Stimulated activated CD4-positive, alpha-beta T cell treated with anti-CD3 and anti-CD28 coated beads, TNF-alpha, amount 100 ng/mL, for 1 hour (primary cell): ENCODE results near the gene SBF2.
"Not testable (repeated sequence)": the region's sequence is repeated elsewhere in the genome, so short reads cannot be mapped to it uniquely, and the experiment has no call there.

Source experiments
- DNase-seq, 3 donors: peaks; one replicate each; pipeline ENCODE4 v3.0.0-alpha.2; 2020; ENCODE audit warnings: low read depth in 3 of 3, low spot score in 1 of 3

Gene SBF2

DNA sequence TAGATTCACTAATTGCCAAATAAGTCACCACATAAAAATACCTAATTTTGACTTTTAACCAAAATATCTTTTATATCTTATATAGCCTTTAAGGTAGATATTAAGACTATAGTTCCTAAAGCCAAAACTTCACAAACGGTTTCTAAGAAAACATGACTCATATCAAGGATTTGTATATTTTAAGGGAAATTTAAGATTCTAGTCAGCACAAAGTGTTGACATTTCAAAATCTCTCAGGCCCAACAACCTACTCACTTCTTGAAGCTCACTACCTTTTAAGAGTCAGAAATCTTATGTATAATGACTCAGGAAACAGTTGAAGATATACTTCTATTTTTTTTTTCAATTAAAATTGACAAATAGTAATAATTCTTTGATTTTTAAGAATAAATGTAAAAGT is 221.9 kb downstream of the SBF2 start:
- no peak for DNase-seq

DNA sequence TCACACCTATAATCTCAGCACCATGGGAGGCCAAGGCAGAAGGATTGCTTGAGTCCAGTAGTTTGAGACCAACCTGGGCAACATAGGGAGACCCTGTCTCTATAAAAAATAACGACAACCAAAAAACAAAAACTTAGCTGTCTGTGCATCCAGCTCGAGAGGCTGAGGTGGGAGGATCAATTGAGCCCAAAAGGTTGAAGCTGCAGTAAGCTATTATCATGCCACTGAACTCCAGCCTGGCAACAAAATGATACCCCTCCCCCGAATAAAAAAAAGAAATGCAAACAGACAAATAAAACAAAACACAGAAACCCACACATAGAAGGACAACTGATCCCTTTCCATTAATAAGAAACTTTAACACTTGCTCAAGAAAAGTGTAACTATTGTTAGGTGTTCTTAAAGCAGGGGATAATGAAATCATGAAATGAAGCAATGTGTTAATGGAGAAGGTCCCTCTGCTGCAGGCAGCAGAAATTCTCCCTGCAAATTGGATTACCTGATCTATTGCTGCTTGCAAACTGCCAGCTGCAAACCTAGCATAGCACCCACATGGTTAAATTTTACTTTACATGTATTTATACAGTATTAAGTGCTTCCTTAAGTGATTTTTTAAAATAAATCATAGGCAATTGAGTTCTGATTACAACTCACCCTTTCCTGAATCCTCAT is 226.3 kb downstream of the SBF2 start:
- no peak for DNase-seq

DNA sequence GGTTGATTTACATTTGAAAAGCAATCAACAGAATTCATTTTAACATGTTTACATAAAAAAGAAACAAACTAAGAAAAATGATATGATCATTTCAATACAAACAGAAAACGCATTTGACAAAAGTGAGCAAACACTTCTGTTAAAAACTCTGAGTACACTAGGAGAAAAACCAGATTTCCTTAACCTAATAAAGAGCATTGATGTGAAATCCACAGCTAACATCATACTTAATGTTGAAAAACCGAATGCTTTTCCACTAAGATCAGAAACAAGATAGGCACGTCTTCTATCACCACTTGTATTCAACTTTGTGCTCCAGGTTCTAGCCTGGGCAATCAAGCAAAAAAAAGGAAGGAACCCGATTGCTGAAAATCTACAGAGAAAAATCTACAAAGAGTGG is 227.6 kb downstream of the SBF2 start:
- no peak for DNase-seq

DNA sequence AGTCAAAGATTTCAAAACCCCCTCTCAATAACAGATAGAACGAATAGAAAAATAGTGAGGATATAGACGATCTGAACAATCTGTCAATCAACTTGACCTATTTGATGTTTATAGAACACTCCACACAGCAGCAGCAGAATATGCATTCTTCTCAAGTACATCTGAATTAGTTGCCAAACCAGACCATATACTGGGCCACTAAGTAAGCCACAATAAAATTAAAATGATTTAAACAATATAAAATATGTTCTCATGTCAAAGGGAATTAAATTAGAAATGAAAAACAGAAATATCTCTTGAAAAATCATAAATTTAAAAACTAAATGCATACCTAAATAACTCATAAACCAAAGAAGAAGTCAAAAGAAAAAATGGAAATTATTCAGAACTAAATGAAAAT is 229.2 kb downstream of the SBF2 start:
- DNase-seq, result no peak

GRCh38 chr11:10058356-10058755 is 235.7 kb downstream of the SBF2 start:
- DNase-seq, result no peak

GRCh38 chr11:10051868-10052586 is 242.0 kb downstream of the SBF2 start:
- no peak for DNase-seq

DNA sequence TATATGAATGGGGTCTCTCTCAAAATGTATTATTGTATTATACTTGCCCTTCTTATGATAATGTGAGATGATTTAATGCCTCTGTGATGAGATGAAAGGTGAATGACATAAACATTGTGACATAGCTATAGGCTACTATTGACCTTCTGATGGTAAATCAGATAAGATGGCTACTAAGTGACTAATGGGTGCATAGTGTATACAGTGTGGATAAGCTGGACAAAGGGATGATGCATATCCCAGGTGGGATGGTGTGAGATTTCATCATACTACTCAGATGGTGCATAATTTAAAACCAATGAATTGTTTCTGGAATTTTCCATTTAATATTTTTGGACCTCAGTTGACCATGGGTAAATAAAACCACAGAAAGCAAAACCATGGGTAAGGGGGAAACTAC is 243.5 kb downstream of the SBF2 start:
- DNase-seq, result no peak

GRCh38 chr11:10049756-10050155 is 244.3 kb downstream of the SBF2 start:
- DNase-seq, result no peak

DNA sequence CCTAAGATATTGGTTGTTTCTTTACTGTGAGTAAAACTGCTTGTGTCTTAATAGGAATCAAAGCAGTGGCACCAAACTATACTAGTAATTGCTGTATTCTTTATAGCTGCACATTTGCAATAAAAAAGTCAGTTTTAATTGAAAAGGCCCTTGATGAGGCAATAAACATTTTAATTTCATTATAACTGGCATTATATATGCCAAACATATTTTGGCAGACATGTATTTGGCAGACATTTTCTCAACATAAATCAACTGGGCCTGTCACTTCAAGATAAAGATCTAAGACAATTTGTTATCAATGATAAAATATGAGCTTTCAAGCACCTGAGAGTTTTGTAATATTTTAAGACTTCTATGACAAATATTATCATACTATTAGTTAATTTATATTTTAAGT is 245.7 kb downstream of the SBF2 start:
- DNase-seq, result no peak

DNA sequence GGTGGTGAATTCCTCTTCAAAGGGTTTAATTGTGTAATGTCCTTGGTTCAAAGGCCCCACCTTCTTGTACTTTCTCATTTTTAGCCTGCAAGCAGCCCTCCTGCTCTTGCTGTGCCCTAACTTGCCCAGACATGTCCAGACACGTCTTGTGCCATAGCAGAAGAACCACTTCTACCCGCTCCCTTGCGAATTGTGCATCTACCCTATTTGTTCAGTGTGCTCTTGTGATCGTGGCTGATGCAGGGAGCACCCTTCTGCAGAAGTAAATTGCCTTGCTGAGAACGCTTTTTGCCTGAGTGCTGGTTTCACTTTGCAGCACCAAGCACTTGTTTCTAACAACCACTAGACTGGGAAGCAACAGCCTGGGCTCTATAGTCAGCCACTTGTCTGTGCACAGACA is 249.4 kb downstream of the SBF2 start:
- no peak for DNase-seq

DNA sequence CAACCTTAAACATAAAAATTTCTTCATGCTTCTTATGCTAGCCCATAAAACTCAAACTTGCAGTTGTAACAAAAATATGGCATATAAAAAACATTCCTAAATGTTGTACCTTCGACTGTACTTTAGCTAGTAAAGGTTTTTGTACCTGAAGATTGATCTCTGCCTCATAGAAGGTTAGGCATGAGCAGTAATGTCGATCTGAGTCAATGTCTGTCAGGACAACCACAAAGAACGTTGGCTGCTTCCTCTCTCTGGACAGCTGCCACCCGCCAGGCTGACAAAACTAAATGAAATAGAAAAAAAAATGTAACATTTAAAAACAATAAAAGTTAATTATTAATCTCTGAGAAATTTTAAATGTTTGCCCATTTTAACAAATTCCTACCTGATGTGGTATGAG is 251.3 kb downstream of the SBF2 start:
- no peak for DNase-seq

DNA sequence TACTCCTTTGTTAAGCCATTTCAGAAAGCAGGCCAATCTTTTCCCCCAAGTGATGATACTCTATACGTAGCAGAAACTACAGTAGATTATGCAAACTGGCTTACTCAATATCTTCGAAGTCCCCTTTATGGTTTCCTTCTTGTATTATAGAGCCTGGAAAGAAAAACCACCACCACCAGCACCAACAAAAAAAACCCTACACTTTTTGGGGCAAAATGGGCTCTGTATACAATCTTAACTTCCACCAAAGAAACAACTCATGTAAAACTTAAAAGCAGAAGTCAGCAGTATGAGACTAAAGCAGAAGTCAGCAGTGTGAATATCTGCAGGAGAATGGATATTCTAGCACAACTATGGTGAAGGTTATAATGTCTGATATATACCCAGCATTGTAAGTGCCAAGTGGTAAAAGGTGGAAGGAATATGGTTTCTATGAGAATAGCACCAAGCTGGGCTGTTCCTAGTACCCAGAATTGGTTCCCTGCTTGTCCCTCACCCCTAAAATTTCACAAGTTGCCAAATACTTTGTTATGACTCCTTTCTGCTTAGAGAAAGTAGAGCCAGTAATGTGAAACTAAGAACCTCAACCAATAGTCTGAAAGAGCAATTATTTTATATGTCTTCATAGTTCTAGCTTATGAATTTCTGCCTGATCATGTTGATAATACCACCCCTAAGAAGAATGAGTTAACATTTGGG is 252.1 kb downstream of the SBF2 start:
- no peak for DNase-seq

DNA sequence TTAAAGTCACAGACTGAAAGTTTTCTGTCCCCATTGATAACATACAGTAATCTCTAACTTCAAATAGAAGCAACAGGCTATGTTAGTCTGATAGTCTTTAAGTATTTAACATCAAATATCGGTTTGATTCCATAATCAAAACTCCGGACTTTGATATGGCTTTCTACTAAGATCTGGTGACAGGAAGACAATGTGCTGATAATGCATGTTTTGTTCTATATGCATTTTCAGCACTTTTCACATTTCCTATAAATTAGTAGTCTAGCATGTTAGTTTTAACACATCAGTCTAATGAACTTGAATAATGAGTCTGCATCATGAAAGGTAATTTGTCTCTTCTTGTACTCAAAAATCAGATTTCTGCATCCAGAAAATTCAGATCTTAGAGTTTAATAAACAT is 252.7 kb downstream of the SBF2 start:
- DNase-seq, result no peak

DNA sequence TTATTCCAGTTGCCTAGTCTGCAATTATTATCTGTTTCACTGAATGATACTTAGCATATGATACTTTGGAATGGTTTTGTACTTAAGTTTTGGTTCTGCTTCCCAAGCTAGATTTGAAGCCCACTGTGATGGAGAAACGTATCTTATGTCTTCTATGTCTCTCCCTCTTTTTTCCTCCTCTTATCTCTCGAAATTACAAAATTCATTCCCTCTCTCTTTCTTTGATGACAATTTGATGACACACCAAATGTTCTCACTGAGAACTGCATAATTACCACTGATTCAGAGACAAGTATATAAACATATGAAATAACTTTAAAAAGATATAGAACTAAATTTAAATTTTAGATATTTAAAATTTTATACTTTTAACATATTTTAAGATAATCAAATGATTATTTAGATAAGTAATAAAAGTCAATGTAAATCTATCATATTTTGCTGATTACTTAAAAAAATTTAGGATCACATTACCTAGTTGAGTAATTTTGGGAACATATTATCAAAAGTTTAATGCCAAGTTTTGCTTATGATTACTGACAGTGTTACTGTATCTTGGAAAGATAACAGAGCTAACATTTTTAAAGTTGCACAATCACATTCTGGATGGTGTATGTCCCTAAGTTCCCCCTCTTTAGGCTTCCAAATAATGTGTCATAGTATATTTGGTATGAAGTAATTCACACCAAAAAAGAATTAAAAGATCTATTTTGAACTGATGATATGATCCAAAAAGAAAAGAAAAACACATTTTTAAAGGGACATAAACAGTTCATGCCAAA is 255.3 kb downstream of the SBF2 start:
- DNase-seq, result no peak

DNA sequence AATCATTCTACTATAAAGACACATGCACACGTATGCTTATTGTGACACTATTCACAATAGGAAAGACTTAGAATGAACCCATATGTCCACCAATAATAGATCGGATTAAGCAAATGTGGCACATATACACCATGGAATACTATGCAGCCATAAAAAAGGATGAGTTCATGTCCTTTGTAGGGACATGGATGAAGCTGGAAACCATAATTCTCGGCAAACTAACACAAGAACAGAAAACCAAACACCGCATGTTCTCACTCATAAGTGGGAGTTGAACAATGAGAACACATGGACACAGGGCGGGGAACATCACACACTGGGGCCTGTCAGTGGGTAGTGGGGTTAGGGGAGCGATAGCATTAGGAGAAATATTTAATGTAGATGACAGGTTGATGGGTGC is 258.1 kb downstream of the SBF2 start:
- DNase-seq, result not testable (repeated sequence)

DNA sequence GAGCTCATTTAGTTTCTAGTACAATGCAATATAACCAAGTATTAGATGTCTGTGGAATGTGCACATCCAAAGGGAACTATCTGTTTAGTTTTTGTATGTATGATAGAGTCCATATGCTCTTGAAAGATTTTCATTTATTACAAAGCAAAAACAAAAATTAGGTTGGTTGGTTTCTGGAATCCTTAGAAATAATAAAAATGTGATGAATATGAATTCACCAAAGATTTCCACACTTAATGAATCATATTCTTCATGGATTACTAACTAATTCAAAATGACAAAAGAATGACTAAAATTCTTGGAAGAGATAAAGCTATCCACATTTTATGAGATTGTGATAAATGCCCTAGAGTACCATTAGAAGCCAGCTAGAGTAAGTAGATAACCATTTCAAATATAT is 261.1 kb downstream of the SBF2 start:
- no peak for DNase-seq

DNA sequence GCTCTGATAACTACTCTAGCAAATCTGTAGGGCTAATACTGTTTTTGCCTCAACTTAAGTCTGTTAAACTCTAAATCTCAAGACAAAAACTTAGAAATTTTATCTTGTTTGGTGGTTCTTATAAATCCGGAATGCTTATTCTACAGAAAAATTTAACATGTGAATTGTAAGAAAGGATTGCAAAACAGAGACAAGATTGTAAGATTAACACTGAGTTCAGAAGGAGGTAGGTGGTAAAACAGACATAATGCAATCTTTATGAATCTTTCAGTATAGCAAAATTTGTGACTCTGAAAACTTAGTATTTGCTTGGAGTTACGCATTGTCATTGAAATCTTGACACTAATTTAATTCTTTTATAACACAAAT is 263.9 kb downstream of the SBF2 start:
- no peak for DNase-seq

- no peak for DNase-seq
Measured at GRCh38 chr11:10029386-10030121, 264.5 kb downstream of the SBF2 start.

DNA sequence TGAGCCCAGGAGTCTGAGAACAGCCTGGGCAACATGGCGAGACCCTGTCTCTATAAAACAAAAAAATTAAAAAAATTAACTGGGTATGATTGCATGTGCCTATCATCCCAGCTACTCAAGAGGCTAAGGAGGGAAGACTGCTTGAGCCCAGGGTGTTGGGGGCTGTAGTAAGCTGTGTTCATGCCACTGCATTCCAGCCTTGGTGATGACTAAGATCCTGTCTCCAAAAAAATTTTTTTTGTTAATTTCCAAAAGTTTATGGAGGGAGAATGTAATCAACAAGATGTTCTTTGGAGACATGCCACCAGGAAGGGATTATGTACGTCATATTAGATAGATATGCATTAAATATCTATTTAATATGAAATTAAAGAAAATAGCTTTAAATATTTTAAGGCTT is 267.5 kb downstream of the SBF2 start:
- no peak for DNase-seq

DNA sequence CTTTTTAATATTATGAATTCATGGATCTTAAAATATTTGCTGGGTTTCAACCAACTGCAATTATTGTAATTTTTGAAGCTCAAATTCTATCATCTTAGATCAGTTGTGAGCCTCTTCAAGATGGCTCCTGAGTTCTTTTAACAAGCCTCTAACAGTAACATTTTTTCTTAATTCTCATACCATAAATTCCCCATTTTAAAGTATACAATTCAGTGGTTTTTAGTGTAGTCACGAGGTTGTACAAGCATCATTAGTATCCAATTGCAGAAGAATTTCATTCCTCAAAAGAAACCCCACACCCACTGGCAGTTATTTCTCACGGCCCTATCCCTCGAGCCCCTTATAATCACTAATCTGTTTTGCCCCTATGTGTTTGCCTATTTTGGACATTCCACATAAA is 270.8 kb downstream of the SBF2 start:
- no peak for DNase-seq

- no peak for DNase-seq
Measured at GRCh38 chr11:10022764-10023163, 271.3 kb downstream of the SBF2 start.
